RWPE1 (cell line): ENCODE results near the gene NBPF6.
"Not testable (repeated sequence)": the region's sequence is repeated elsewhere in the genome, so short reads cannot be mapped to it uniquely, and the experiment has no call there.

Experiments
- CTCF ChIA-PET: fragments of 350-600 bp; sonication (Branson Sonifier 250); formaldehyde crosslinking; extraction: SDS; loops from one replicate; lab custom pipeline; 2021; lab: Yijun Ruan, JAX
- POLR2A ChIA-PET: fragments of 400-600 bp; formaldehyde crosslinking; extraction: SDS; loops from one replicate; lab custom pipeline; 2020; ENCODE audit warnings: antibody characterized with exemption; ENCODE audit not compliant: low non-redundant PET; lab: Yijun Ruan, JAX
- DNase-seq: peaks from one replicate; pipeline ENCODE4 v3.0.0; 2012; ENCODE audit warnings: low spot score
- H3K27ac ChIP-seq: fragments of 450-650 bp; 2 replicates; pipeline ENCODE4 v1.5.1; 2017

NBPF6 gene

GRCh38 chr1:108450043-108450442 lies at the start of gene NBPF6:
Gene NBPF6, plus strand, starts transcription at chr1:108450343. Its CDS starts 259 bp downstream, at chr1:108450602.
- POLR2A ChIA-PET, H3K27ac ChIP-seq, DNase-seq, CTCF ChIA-PET: not testable (repeated sequence)

- POLR2A ChIA-PET, DNase-seq, H3K27ac ChIP-seq, CTCF ChIA-PET: not testable (repeated sequence)
These were observed 38.9 kb upstream of the NBPF6 start for GRCh38 chr1:108411098-108411833.

GRCh38 chr1:108420129-108420528 lies 30.0 kb upstream of the NBPF6 start:
- POLR2A ChIA-PET, DNase-seq, CTCF ChIA-PET, H3K27ac ChIP-seq: not testable (repeated sequence)

- H3K27ac ChIP-seq, CTCF ChIA-PET, POLR2A ChIA-PET, DNase-seq: not testable (repeated sequence)
These were observed 28.9 kb upstream of the NBPF6 start for GRCh38 chr1:108421061-108421916.

- CTCF ChIA-PET, DNase-seq, H3K27ac ChIP-seq, POLR2A ChIA-PET: not testable (repeated sequence)
These were observed 23.3 kb upstream of the NBPF6 start for GRCh38 chr1:108426877-108427276.

- CTCF ChIA-PET, POLR2A ChIA-PET, H3K27ac ChIP-seq, DNase-seq: not testable (repeated sequence)
These were observed 18.1 kb upstream of the NBPF6 start for GRCh38 chr1:108432002-108432401.

GRCh38 chr1:108433404-108433803 lies 16.7 kb upstream of the NBPF6 start:
- POLR2A ChIA-PET, H3K27ac ChIP-seq, DNase-seq, CTCF ChIA-PET: not testable (repeated sequence)

GRCh38 chr1:108438536-108438935 lies 11.6 kb upstream of the NBPF6 start:
- H3K27ac ChIP-seq, DNase-seq, CTCF ChIA-PET, POLR2A ChIA-PET: not testable (repeated sequence)

- H3K27ac ChIP-seq, DNase-seq, POLR2A ChIA-PET, CTCF ChIA-PET: not testable (repeated sequence)
These were observed 4.4 kb downstream of the NBPF6 start for GRCh38 chr1:108454521-108454920.

- POLR2A ChIA-PET, CTCF ChIA-PET, DNase-seq, H3K27ac ChIP-seq: not testable (repeated sequence)
These were observed 8.5 kb downstream of the NBPF6 start for GRCh38 chr1:108458661-108459060.

- DNase-seq, H3K27ac ChIP-seq, CTCF ChIA-PET, POLR2A ChIA-PET: not testable (repeated sequence)
These were observed 11.6 kb downstream of the NBPF6 start for GRCh38 chr1:108461758-108462157.

GRCh38 chr1:108463962-108464361 lies 13.8 kb downstream of the NBPF6 start:
- POLR2A ChIA-PET, result not testable (repeated sequence)

GRCh38 chr1:108466166-108466565 lies 16.0 kb downstream of the NBPF6 start:
- CTCF ChIA-PET, H3K27ac ChIP-seq, POLR2A ChIA-PET, DNase-seq: not testable (repeated sequence)

More at GRCh38 chr1:108463962-108464361, 13.8 kb downstream of the NBPF6 start:
- CTCF ChIA-PET, H3K27ac ChIP-seq, DNase-seq: not testable (repeated sequence)

- POLR2A ChIA-PET, CTCF ChIA-PET, H3K27ac ChIP-seq, DNase-seq: not testable (repeated sequence)
These were observed 17.0 kb downstream of the NBPF6 start for GRCh38 chr1:108467155-108467554.

GRCh38 chr1:108470750-108471149 lies 20.6 kb downstream of the NBPF6 start:
- DNase-seq, CTCF ChIA-PET, POLR2A ChIA-PET, H3K27ac ChIP-seq: not testable (repeated sequence)

GRCh38 chr1:108474516-108474915 lies 24.4 kb downstream of the NBPF6 start:
- POLR2A ChIA-PET, CTCF ChIA-PET, H3K27ac ChIP-seq, DNase-seq: not testable (repeated sequence)
